Gastroesophageal sphincter (tissue), 4 donors: Measurements from ENCODE around the gene RHCE. TPM values are rescaled to one million over a fixed set of nuclear protein-coding genes. Genes with fewer than 3 reads are reported as not detected.

Experiments
- ATAC-seq: fragments of 150-250 bp; one replicate; pipeline ENCODE4 v1.9.1; 2016; ENCODE audit warnings: mild to moderate bottlenecking, moderate library complexity
- H3K27ac ChIP-seq, 4 donors: fragments of 200-600 bp; sonication (generic) in 3 of 4; 1 replicate in 3 of 4; 2 replicates in 1 of 4; pipeline ENCODE4 v1.5.1; 2016 to 2019
- H3K27me3 ChIP-seq: fragments of 200-600 bp; sonication (generic); one replicate; pipeline ENCODE4 v1.5.1; 2019
- H3K36me3 ChIP-seq, 2 donors: fragments of 200-600 bp; sonication (generic); one replicate each; pipeline ENCODE4 v1.5.1; 2019; ENCODE audit warnings: control low read depth in 1 of 2
- H3K4me1 ChIP-seq, 3 donors: fragments of 200-600 bp; sonication (generic); 1 replicate in 2 of 3; 2 replicates in 1 of 3; pipeline ENCODE4 v1.5.1; 2016 to 2019; ENCODE audit warnings: control low read depth in 2 of 3
- H3K4me3 ChIP-seq, 2 donors: fragments of 200-600 bp; sonication (generic); one replicate each; pipeline ENCODE4 v1.5.1; 2019; ENCODE audit warnings: mild to moderate bottlenecking in 1 of 2, moderate library complexity in 1 of 2
- H3K9me3 ChIP-seq, 3 donors: fragments of 200-600 bp; sonication (generic); one replicate each; pipeline ENCODE4 v1.5.1; 2017 to 2019; ENCODE audit warnings: control low read depth in 2 of 3
- EP300 ChIP-seq: sonication (generic); formaldehyde crosslinking; IDR thresholded peaks from one replicate; pipeline ENCODE4 v1.6.1; 2017; ENCODE audit warnings: antibody characterized with exemption, mild to moderate bottlenecking
- POLR2A ChIP-seq, 2 donors: fragments of 450-650 bp; IDR thresholded peaks; one replicate each; pipeline ENCODE4 v1.6.1; 2017; ENCODE audit warnings: antibody characterized with exemption in 2 of 2, mild to moderate bottlenecking in 2 of 2, moderate library complexity in 1 of 2
- POLR2AphosphoS5 ChIP-seq: sonication (generic); formaldehyde crosslinking; IDR thresholded peaks from one replicate; pipeline ENCODE4 v1.6.1; 2017; ENCODE audit warnings: antibody characterized with exemption
- WGBS, 2 donors: methylation state at CpG; one replicate each; pipeline ENCODE4 v1.1.5; 2018; ENCODE audit warnings: low coverage in 1 of 2; 5-methylcytosine and 5-hydroxymethylcytosine counted together
- total RNA-seq, 4 donors: library from RNA; depleted of rRNA; stranded (reverse); fragments of >200 nt; gene quantifications; one replicate each; pipeline ENCODE4 v1.1.0, GENCODE V29; 2016
- TF ChIP-seq, protein P1 (sequence below), 4 experiments: fragments of 200-600 bp in 2 of 4; fragments of 450-650 bp in 2 of 4; sonication (generic) in 1 of 4; IDR thresholded peaks; one replicate each; pipeline ENCODE4 v1.5.1; 2017 to 2019; ENCODE audit warnings: antibody characterized with exemption in 4 of 4, mild to moderate bottlenecking in 2 of 4, moderate library complexity in 2 of 4

Gene RHCE
- total RNA-seq, 4 donors from 2014 or later, result not detected

DNA sequence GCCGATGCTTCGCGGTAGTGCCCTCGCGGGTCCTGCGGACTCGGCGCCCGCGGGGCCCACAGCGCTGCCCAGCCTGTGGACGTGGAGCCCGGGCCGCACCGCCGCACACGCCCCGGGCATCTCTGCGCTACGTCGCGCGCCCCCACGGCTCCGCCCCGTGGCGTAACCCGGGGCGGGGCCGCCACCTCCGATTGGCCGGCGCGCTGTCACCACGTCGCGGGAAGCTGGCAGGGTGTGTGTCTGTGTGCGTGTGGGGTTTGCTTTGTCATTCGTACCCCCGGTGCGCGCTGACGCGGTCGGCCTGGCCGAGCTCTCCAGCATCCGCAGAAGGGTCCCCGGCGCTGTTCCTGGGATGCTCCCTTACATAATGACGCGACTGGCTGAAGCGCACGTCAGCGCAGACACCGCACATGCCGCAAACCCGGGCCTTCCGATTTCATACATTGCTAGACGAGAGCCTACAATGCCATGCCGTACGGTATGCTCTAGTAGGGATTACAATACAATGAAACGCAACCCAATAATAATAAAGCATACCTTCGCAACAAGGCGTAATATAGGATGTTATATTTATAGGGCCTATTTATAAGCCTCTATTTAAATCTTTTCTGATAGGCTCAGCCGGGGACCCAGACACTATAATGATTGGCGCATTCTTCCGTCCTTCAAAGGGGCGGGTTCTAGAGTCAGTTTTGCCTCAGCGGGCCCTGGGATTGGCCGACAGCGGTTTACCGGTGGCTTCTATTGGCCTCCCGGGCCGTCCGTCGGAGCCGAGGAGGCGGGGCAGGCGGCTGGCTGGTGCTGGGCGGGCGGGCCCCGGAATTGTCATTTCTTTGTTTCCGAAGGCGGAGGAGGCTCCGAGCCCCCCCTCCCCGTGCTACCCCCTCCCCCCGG, 9.7 kb upstream of the RHCE start, which contains the start of gene MACO1:
Gene MACO1, plus strand, starts transcription at position 825 of the 894 bp plus-strand sequence. CDS start 202 bp downstream, outside the sequence.
- ATAC-seq, result peak; percentile 97
- H3K4me1 ChIP-seq, result peaks cover 5 to 45% (median 10%) of the 10 kb centered on the region in 3 donors
- peak within 1 kb of the TSS; percentile 92 to 99 (median 95) for H3K27ac ChIP-seq
- H3K27me3 ChIP-seq, result no peaks in the 10 kb centered on the region
- no peaks in the 10 kb centered on the region for H3K36me3 ChIP-seq
- TF ChIP-seq EP300 (no peak), POLR2A (IDR thresholded peaks at IDR 0.05) (peak; percentile 78 to 86), POLR2AphosphoS5 (peak; percentile 66)
- TF ChIP-seq, protein P1, sequence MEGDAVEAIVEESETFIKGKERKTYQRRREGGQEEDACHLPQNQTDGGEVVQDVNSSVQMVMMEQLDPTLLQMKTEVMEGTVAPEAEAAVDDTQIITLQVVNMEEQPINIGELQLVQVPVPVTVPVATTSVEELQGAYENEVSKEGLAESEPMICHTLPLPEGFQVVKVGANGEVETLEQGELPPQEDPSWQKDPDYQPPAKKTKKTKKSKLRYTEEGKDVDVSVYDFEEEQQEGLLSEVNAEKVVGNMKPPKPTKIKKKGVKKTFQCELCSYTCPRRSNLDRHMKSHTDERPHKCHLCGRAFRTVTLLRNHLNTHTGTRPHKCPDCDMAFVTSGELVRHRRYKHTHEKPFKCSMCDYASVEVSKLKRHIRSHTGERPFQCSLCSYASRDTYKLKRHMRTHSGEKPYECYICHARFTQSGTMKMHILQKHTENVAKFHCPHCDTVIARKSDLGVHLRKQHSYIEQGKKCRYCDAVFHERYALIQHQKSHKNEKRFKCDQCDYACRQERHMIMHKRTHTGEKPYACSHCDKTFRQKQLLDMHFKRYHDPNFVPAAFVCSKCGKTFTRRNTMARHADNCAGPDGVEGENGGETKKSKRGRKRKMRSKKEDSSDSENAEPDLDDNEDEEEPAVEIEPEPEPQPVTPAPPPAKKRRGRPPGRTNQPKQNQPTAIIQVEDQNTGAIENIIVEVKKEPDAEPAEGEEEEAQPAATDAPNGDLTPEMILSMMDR (IDR thresholded peaks at IDR 0.05), result peak in 1 of 4 experiments; percentile 13
- H3K9me3 ChIP-seq, result no peaks in the 10 kb centered on the region
- H3K4me3 ChIP-seq, result peak within 1 kb of the TSS; percentile 84 to 90
- 0 to 4% methylated on average over 4 to 6 of the region's 87 CpGs for WGBS, 2 donors

DNA sequence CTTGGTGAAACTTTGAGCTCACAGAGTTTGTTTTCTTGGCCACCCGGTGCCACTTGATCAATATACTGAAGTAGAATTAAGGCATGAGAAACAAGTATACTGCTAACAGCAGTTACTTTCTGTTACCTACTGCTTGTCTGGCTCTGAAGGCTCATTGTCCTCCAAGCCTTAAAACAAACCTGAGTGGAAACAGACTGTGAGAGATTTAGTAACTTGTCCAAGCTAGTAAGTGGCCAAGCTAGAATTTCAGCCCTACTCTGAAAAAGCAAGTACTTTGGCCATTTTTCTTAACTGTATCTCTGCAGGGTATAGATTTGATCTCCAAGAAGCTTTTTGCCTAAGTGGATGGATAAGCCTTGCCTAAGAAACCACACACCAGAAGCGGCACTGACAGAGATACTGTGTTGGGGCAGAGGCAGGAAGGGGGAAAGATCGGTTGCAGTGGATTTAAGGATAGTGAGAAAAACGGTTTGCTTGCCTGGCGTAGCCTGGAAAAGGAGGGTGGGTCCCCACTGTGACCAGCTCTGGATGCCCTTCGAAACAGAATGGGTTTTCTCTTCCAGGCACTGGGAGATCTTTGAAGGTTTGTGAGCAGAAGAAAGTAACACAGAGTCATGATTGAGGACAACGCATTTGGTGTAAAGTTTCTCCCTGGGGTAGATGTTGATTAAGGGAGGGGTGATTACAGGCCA, 8.0 kb upstream of the RHCE start:
- H3K36me3 ChIP-seq, result no peaks in the 10 kb centered on the region
- ATAC-seq, result no peak
- TF ChIP-seq, protein P1 (IDR thresholded peaks at IDR 0.05), result no peak
- TF ChIP-seq POLR2A (IDR thresholded peaks at IDR 0.05), result no peak
- no peak overlapping the region for H3K27ac ChIP-seq
- H3K9me3 ChIP-seq, result no peaks in the 10 kb centered on the region
- H3K27me3 ChIP-seq, result no peaks in the 10 kb centered on the region
- peaks cover 0 to 28% (median 3%) of the 10 kb centered on the region in 3 donors for H3K4me1 ChIP-seq
- WGBS, 2 donors, result 80 to 91% methylated on average over 1 to 7 of the region's 7 CpGs
- no peak overlapping the region for H3K4me3 ChIP-seq

DNA sequence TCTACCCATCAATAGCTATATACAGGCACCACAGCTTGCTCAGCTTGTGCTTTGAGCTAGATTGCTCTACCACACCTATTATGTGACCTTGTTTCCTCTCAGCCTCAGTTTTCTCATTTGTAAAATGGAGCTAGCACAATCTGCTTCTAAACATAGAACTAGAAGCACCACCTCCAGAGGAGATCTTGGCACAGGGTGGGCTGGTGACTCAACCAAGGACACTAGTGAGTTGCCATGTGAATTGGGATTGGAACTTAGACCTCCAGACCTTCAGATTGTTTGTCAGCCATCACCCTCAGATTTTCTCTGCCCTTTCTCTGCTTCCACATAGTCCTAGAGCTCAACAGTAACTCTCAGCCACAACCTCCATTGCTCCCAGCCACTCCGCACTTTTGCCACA, 7.1 kb upstream of the RHCE start:
- peaks cover 0 to 18% (median 0%) of the 10 kb centered on the region in 3 donors for H3K4me1 ChIP-seq
- no peaks in the 10 kb centered on the region for H3K27me3 ChIP-seq
- no peak for TF ChIP-seq EP300
- TF ChIP-seq POLR2A (IDR thresholded peaks at IDR 0.05), result no peak
- TF ChIP-seq, protein P1 (IDR thresholded peaks at IDR 0.05), result no peak
- TF ChIP-seq POLR2AphosphoS5, result no peak
- no peaks in the 10 kb centered on the region for H3K9me3 ChIP-seq
- H3K36me3 ChIP-seq, result no peaks in the 10 kb centered on the region
- no peak for ATAC-seq
- no peak overlapping the region for H3K27ac ChIP-seq
- WGBS, 2 donors, result 100% methylated on average over 1 of the region's 1 CpG; no CpG with 5 or more reads in 1 of the 2 donors
- no peak overlapping the region for H3K4me3 ChIP-seq

DNA sequence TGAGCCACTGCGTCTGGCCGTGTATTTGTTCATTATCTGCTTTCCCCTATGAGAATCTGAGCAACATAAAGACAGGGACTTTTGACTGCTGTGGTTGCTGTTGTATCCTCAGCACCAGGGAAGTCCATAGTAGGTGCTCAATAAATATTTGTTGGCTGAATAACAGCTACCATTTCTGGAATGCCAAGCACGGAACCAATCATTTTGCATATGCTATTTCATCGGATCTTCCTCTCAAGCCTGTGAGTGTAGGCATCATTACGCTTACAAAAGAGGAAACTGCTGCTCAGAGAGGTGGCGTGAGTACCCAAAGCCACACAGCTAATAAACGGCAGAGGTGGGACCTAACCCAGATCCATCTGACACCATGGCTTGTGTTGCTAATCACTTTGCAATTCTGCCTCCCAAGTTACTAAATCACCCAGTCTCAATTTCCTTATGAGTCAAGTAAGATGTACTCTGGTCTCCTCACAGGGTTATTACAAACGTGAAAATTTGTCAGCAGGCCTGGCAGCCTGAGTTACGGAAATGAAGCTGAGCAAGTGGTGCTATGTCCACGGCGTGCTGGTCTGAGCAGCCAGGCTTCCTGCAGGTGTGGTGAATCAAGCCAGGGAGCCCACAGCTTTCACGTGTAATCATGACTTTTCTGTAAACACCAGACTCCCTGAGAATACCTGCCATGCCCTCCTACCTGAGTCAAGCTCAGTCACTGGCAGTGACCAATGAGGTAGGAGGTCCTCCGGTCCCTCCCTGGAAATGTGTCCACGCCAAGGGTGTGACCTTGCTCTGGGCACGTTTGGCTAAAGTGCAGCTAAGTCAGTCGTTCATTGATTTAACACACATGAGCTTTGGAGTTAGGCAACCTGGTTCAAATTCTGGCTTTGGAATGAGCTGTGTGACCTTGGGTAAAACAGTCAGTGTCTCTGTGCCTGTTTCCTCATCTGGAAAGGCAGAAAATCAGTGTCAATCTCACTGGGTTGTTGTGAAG, 4.8 kb upstream of the RHCE start:
- Histone ChIP-seq H3K4me1 (peaks cover 0 to 9% (median 0%) of the 10 kb centered on the region in 3 donors), H3K4me3 (no peak overlapping the region), H3K36me3 (no peaks in the 10 kb centered on the region), H3K27ac (no peak overlapping the region), H3K9me3 (no peaks in the 10 kb centered on the region), H3K27me3 (no peaks in the 10 kb centered on the region)
- no peak for ATAC-seq
- 76 to 94% methylated on average over 4 to 11 of the region's 16 CpGs for WGBS, 2 donors
- TF ChIP-seq POLR2A (IDR thresholded peaks at IDR 0.05) (no peak), POLR2AphosphoS5 (no peak), EP300 (no peak)
- TF ChIP-seq, protein P1 (IDR thresholded peaks at IDR 0.05), result no peak
